Left forelimb (tissue), 1 donor: Measurements from ENCODE around the gene WASF3.

ENCODE experiments used
- DNase-seq: peaks from one replicate; pipeline ENCODE4 v3.0.0-alpha.2; 2018; ENCODE audit warnings: low spot score

WASF3 gene

GRCh38 chr13:26590379-26590778, 32.9 kb downstream of the WASF3 start:
- DNase-seq, result no peak

- no peak for DNase-seq
Measured at GRCh38 chr13:26590951-26591350, 33.5 kb downstream of the WASF3 start.

DNA sequence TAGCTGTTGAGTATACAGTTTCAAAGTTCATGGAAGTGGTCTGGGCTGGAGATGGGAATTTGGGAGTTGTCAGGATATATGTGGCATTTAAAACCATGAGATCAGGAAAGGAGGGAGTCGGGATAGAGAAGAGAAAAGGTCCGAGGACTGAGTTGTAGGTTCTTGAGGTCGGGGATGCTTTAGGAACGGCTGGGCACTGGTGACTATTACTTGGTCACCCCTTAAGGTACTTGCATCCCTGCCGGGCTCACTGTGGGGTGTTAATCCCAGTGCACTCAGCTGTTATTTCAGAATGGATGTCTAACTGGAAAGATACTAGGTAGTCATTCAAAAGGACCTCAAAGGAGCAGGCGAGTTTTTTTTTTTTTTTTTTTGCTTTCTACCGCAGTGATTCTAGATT, 34.2 kb downstream of the WASF3 start:
- DNase-seq, result no peak

DNA sequence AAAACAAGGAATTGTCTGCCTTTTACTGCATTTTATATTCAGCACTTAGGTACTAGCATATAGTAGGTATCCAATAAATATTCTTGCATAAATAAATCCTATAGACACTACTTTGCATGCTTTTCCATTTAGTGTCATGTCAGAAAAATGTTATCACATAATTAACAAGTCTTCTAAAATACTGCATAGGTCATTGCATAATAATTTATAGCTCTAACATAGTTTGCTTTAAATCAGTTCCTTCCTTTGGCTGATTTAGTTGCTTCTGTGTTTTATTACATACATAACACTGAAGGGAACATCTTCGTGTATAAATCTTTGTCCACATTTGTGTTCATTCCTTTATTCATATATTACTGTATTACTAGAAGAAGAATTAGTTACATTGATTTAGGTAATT, 36.2 kb downstream of the WASF3 start:
- no peak for DNase-seq

GRCh38 chr13:26594363-26594762, 36.9 kb downstream of the WASF3 start:
- no peak for DNase-seq

GRCh38 chr13:26596458-26596857, 39.0 kb downstream of the WASF3 start:
- no peak for DNase-seq

DNA sequence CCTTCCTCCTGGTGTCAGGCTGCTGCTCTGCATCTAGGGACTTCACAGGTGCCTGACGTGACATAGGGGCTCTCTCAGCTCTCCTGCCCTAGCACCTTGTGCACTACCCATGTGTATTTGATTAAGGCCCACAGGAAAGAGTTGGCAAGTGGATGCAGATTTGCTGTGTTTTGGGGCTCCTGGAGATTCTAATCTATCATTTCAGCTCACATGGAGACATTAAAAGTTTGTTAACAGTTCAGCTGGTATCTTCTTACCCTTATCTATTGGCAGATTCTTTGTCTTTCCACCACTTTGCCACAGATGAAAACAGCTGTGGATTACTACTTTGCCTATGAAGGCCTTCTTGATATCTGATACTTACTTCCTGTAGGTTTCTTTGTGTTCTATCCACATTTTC, 41.9 kb downstream of the WASF3 start:
- no peak for DNase-seq

DNA sequence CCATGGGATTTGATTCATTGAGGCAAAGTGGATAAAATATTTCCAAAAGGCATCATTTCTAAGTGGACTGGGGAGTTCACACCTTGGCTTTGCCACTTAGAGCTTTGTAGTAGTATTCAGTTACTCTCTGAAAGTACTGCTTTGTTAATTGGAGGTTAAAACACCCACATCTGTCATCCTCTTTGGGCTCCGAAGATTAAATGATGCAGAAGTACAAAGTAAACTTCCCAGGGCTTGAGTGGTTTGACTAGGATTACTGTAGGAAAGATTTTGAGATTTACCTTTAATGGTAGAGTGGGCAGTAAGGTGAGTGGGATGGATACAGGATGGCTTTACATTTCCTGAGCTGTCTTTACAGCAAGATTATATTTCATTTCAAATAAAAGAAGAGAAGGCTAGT, 42.4 kb downstream of the WASF3 start:
- DNase-seq, result no peak

DNA sequence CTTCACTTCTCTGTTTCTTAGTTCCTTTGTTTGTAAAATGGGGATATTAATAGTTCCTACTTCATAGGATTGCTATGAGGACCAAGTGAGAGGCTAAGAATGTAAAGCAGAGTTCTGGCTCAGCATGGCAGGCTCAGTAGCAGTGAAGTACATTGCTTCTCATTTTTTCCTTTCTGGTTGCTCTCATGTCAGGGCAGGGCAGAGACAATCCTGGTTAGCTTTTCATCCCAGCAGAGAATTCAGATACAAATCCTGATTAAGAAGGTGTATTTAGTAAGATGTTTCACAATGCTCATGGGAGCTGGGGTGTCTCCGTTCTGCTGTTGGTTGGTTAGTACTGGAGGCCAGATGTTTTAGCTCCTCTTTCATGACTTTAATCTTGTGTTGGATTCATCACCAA, 42.9 kb downstream of the WASF3 start:
- no peak for DNase-seq

DNA sequence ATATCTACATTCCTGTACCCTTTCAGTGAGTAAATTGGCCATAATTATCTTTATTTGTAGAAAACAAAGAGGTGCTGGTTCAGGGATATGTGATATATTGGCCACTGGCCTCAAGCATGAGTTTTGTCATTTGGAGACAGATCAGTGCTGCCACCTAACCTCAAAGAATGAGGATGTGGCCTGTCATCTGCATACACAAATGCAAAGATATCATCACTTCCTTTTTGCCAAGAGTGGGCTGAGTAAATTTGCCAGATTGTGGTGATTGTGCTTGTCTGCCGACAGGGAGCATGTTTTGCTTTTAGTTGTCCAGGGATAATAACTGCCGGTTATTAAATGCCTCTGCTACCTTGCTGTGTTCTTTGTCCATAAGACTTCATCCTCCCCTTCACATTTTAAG, 44.2 kb downstream of the WASF3 start:
- no peak for DNase-seq

DNA sequence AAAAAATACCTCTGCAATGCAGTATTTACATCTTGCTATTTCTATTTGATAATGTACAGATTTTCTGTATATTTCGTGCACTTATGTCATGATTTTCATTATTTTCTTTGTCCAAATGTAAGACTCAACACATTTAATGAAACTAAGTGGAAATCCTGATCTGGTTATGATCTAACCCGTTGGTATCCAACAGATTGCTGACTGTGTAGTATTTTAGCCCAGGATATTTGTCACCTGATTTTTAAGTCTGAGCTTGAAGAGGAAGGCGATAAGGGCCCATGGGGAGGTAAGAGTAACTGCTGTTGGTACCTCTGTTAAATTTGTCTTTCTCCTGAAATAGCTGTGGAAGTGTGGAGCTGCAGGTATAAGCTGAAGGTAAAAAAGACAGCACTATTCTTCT, 45.3 kb downstream of the WASF3 start:
- no peak for DNase-seq

DNA sequence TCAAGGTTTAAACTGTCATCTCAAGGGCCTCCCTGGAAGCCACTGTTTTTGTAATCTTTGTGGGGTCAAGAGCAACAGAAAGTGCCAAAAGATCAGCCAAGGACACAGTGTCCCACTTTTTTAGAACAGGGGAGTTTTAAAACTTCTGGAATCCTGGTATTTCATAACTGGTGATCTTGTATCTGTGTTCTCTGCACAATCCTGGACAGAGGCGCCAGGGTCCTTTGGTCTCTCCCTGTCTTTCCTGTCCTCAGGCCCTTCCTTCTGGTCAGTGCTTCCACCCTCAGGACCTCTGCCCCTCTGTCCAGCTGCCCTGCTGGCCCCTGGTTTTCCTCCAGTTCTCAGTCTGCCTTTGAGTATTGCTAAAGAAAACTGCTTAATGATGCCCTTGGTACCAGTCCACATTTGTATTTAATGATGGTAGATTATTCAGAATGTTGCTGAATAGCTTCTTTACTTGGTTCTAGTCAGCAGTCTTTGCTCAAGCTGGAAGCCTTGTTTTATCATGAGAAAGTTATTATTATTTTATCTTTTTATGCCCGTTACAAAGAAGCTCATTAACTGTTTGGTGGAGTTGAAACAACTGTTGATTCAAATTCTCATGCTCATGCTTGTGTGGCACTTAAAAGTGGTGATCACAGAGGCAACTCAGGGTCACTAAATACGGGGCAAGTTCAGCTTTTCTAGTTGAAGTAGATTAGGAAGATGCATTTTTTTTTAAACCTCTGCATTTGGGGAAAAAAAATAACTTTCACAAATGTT, 47.5 kb downstream of the WASF3 start:
- DNase-seq, result no peak

DNA sequence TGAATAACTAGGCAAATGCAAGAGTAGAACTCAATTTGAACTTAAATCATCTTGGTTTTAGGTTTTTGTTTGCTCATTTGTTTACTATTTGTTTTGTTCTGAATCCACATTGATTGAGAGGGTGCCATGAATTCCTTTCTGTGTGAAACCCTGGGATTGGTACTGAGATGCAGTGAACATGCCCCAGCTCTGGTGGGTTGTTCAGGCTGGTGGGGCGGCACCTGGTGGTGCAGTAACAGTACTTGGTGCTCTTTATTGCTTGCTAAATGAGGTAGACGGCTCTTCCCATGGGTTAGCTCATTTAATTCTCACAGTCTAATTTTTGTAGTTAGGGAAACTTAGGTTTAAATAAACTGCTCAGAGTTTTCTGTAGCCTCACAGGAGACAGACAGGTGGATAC, 48.4 kb downstream of the WASF3 start:
- no peak for DNase-seq

DNA sequence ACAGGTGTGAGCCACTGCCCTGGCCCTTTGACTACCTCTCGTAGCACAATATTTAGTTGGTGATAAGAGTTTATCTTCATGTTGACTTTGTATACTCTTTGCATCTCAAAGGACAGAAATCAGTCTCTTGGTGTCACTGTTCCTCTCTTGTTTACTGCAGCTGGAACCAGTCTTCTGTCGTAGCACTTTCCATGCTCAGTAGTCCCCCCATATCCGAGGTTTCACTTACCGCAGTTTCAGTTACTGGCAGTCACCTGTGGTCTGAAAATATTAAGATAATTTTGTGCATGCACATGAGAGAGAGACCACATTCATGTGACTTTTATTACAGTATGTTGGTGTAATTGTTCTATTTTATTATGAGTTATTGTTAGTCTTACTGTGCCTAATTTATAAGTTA, 49.1 kb downstream of the WASF3 start:
- no peak for DNase-seq

DNA sequence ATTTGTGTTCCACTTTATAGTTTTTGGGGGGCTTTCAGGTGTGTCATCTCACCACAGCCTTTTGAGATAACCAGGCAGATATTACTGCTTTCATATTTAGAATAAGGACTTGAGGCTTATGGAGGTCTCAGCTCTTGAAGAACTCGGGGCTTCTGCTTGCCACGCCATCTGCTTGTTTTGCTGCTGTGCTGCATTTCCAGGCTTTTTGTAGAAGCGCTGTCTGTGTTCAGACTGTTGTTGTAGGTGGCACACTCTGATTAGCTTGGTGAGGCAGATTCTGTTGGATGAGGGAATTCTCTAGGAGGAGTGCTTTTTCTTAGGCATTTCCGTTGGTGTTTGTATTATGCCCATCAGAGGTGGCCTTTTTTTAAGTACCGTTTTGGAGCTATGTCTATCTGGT, 57.2 kb downstream of the WASF3 start:
- no peak for DNase-seq

DNA sequence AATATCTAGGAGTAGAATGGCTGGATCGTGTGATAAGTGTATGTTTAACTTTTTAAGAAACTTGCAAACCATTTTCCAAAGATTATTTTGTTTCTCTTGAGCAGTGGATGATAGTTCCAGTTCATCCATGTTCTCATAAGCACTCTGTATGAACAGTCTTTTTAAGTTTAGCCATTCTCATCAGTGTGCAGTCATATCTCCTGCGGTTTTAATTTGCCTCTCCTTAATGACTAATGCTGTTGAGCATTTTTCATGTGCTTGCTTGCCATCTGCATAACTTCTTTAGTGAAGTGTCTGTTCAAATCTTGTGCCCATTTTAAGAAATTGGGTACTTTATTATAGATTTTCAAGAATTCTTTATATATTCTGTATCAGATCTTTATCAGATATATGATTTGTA, 58.6 kb downstream of the WASF3 start:
- DNase-seq, result no peak

- DNase-seq, result no peak
Measured at GRCh38 chr13:26618726-26619125, 61.2 kb downstream of the WASF3 start.

- no peak for DNase-seq
Measured at GRCh38 chr13:26619358-26619757, 61.9 kb downstream of the WASF3 start.

GRCh38 chr13:26621731-26622401, 64.4 kb downstream of the WASF3 start:
- no peak for DNase-seq

GRCh38 chr13:26623125-26623524, 65.6 kb downstream of the WASF3 start:
- DNase-seq, result no peak

DNA sequence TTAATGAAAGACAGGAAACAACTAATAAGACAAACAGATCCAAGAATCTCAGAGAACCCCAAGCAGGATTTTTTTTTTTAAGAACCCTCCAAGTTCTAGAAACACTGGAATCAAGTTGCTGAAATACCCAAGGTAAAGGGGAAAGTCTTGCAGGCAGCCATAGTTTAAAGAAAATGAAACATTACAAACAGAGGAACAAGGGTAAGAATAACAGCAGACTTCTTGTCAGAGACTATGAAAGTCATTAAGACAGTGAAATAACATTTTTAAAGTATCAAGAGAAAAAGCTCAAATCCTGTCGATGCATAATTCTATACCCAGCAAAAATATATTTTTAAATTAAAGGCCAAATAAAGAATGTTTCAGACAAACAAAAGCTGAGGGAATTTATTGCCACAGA, 67.1 kb downstream of the WASF3 start:
- no peak for DNase-seq

DNA sequence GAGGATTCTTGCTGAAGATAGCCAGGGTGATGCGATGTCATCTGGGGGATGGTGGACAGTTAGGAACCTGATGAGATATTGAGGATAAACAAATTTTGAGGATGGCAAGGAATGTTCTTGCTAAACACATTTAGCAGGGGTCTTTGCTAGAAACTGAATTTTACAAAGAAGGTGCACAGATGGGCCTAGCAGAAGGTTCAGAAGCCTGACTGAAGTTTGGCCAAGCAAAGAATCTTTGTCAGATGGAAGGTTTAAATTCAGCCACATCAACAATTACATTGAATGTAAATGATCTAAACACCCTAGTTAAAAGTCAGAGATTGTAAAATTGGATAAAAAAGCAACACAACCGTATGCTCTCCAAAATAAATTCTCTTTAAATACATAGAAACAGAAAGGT, 68.8 kb downstream of the WASF3 start:
- no peak for DNase-seq

DNA sequence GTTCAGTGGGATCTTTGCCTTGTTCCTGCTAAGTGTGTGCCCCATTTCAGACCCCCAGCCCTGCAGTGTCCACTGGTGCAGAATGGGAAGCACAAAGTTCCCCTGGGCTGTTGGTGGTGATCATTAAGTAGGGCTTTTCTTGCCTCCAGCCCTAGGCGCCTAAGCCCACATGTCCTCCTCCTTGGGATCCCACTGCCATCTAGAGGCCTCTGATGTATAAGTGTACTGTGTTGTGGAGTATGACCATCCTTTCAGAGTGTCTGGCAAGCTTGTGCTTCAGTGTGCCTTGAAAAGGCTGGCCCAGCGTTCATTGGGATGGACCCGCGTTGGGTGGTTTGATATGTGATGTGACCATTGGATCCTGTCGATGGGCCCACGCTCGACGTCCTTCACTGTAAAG, 71.2 kb downstream of the WASF3 start:
- DNase-seq, result no peak

- DNase-seq, result no peak
Measured at GRCh38 chr13:26629260-26629825, 71.9 kb downstream of the WASF3 start.
